WTC11 (cell line): Measurements from ENCODE around the gene EIF3B. TPM values are rescaled to one million over a fixed set of nuclear protein-coding genes. Genes with fewer than 3 reads are reported as not detected.

Source experiments
- ATAC-seq: fragments of 200-7000 bp; cut with Tn5 transposase; 2 replicates; pipeline ENCODE4 v1.10.0; 2021; ENCODE audit warnings: mild to moderate bottlenecking, moderate library complexity
- CTCF ChIA-PET: fragments of 300-600 bp; sonication (Branson Sonifier 250); formaldehyde crosslinking; loops from one replicate; lab custom pipeline; 2021; ENCODE audit warnings: antibody characterized with exemption; lab: Charles Lee
- POLR2A ChIA-PET: fragments of 350-600 bp; sonication (Branson Sonifier 250); formaldehyde crosslinking; loops from one replicate; lab custom pipeline; 2021; ENCODE audit warnings: antibody characterized with exemption; lab: Charles Lee
- DNase-seq: peaks from one replicate; pipeline ENCODE4 v3.0.0; 2021; ENCODE audit warnings: low spot score
- H3K27ac Mint-ChIP-seq: 2 replicates; pipeline ENCODE4 v1.8.0; 2021; ENCODE audit warnings: mixed read lengths
- H3K27me3 Mint-ChIP-seq: 2 replicates; pipeline ENCODE4 v1.8.0; 2021; ENCODE audit warnings: low read depth, mild to moderate bottlenecking, moderate library complexity, mixed read lengths
- H3K36me3 Mint-ChIP-seq: 2 replicates; pipeline ENCODE4 v1.8.0; 2021; ENCODE audit warnings: mixed read lengths
- H3K4me1 Mint-ChIP-seq: 2 replicates; pipeline ENCODE4 v1.8.0; 2022; ENCODE audit warnings: mixed read lengths
- H3K4me3 Mint-ChIP-seq: 2 replicates; pipeline ENCODE4 v1.8.0; 2021; ENCODE audit warnings: mild to moderate bottlenecking, moderate library complexity, mixed read lengths
- H3K9me3 Mint-ChIP-seq: 2 replicates; pipeline ENCODE4 v1.8.0; 2021; ENCODE audit warnings: mixed read lengths
- AFF4 ChIP-seq: sonication (generic); formaldehyde crosslinking; IDR thresholded peaks from 2 replicates; pipeline ENCODE4 v1.8.1; 2023; ENCODE audit warnings: mild to moderate bottlenecking, missing genetic modification reagents, borderline replicate concordance
- ATF2 ChIP-seq: sonication (generic); formaldehyde crosslinking; IDR thresholded peaks from 2 replicates; pipeline ENCODE4 v1.8.1; 2022; ENCODE audit warnings: low read depth, missing genetic modification reagents, borderline replicate concordance
- E2F4 ChIP-seq: sonication (generic); formaldehyde crosslinking; IDR thresholded peaks from 2 replicates; pipeline ENCODE4 v1.8.1; 2022; ENCODE audit warnings: low read depth, mild to moderate bottlenecking, moderate library complexity, missing genetic modification reagents, borderline replicate concordance
- E2F5 ChIP-seq: sonication (generic); formaldehyde crosslinking; IDR thresholded peaks from 2 replicates; pipeline ENCODE4 v1.8.1; 2022; ENCODE audit warnings: mild to moderate bottlenecking, moderate library complexity, missing genetic modification reagents
- ESRRA ChIP-seq: sonication (generic); formaldehyde crosslinking; IDR thresholded peaks from 2 replicates; pipeline ENCODE4 v1.8.1; 2022; ENCODE audit warnings: mild to moderate bottlenecking, missing genetic modification reagents, borderline replicate concordance
- HMGXB4 ChIP-seq: sonication (generic); formaldehyde crosslinking; IDR thresholded peaks from 2 replicates; pipeline ENCODE4 v1.8.1; 2023; ENCODE audit warnings: mild to moderate bottlenecking, moderate library complexity, missing genetic modification reagents
- NFE2L1 ChIP-seq: sonication (generic); formaldehyde crosslinking; IDR thresholded peaks from 2 replicates; pipeline ENCODE4 v1.8.1; 2023; ENCODE audit warnings: missing genetic modification reagents
- NFYB ChIP-seq: sonication (generic); formaldehyde crosslinking; conservative IDR thresholded peaks from 2 replicates; pipeline ENCODE4 v1.8.0; 2022; ENCODE audit warnings: low read depth, missing genetic modification reagents
- NR1H2 ChIP-seq: sonication (generic); formaldehyde crosslinking; IDR thresholded peaks from 2 replicates; pipeline ENCODE4 v1.9.0; 2021; ENCODE audit warnings: mild to moderate bottlenecking, moderate library complexity, missing genetic modification reagents
- PRRX2 ChIP-seq: fragments of 250-450 bp; sonication (Bioruptor Pico); IDR thresholded peaks from 2 replicates; pipeline ENCODE4 v1.8.0; 2021; ENCODE audit warnings: mild to moderate bottlenecking
- TEAD1 ChIP-seq: sonication (generic); formaldehyde crosslinking; IDR thresholded peaks from 2 replicates; pipeline ENCODE4 v1.8.0; 2022; ENCODE audit warnings: mild to moderate bottlenecking, missing genetic modification reagents
- TP53 ChIP-seq: sonication (generic); formaldehyde crosslinking; IDR thresholded peaks from 2 replicates; pipeline ENCODE4 v1.8.1; 2023; ENCODE audit warnings: mild to moderate bottlenecking, missing genetic modification reagents
- USF1 ChIP-seq: sonication (generic); formaldehyde crosslinking; IDR thresholded peaks from 2 replicates; pipeline ENCODE4 v1.8.0; 2022; ENCODE audit warnings: mild to moderate bottlenecking, missing genetic modification reagents
- ZMAT4 ChIP-seq: fragments of 250-450 bp; sonication (Bioruptor Pico); IDR thresholded peaks from 2 replicates; pipeline ENCODE4 v1.9.0; 2021; ENCODE audit warnings: mild to moderate bottlenecking
- ZNF317 ChIP-seq: sonication (generic); formaldehyde crosslinking; IDR thresholded peaks from 2 replicates; pipeline ENCODE4 v1.8.1; 2023; ENCODE audit warnings: low read depth, mild to moderate bottlenecking, moderate library complexity, missing genetic modification reagents, borderline replicate concordance
- total RNA-seq: library from RNA; stranded (reverse); gene quantifications from 3 replicates; pipeline ENCODE4 v1.2.3, GENCODE V29; 2021

The EIF3B gene
- total RNA-seq, 1 experiment from 2014 or later = 361 TPM

GRCh38 chr7:2373646-2374045, 19.0 kb downstream of the EIF3B start:
- Mint-ChIP-seq H3K27me3 (no peaks in the 10 kb centered on the region), H3K27ac (no peak overlapping the region), H3K4me1 (no peaks in the 10 kb centered on the region), H3K36me3 (peaks cover 87% of the 10 kb centered on the region), H3K9me3 (no peaks in the 10 kb centered on the region), H3K4me3 (no peak overlapping the region)
- CTCF ChIA-PET = interaction anchor here (1.7 kb wide), 1 partner anchor 58 kb away, joined by 5 read pairs; no protein-coding TSS in a partner anchor
- DNase-seq (no peak), ATAC-seq (no peak)
- POLR2A ChIA-PET = no interaction called here
- TF ChIP-seq AFF4 (CRISPR knock-in tag) (no peak), NR1H2 (CRISPR knock-in tag) (no peak)

GRCh38 chr7:2374401-2374800, 19.8 kb downstream of the EIF3B start:
- no peaks in the 10 kb centered on the region for H3K9me3 Mint-ChIP-seq
- no peak for ATAC-seq
- no peak for DNase-seq
- peaks cover 87% of the 10 kb centered on the region for H3K36me3 Mint-ChIP-seq
- H3K27me3 Mint-ChIP-seq = no peaks in the 10 kb centered on the region
- H3K27ac Mint-ChIP-seq = no peak overlapping the region
- ChIA-PET POLR2A (no interaction called here), CTCF (no interaction called here)
- no peak overlapping the region for H3K4me3 Mint-ChIP-seq
- H3K4me1 Mint-ChIP-seq = no peaks in the 10 kb centered on the region
- TF ChIP-seq NFYB (CRISPR knock-in tag) = no peak
- no peak for TF ChIP-seq PRRX2 (CRISPR knock-in tag)
- TF ChIP-seq USF1 (CRISPR knock-in tag) = no peak
- TF ChIP-seq ESRRA = no peak
- TF ChIP-seq ZMAT4 (CRISPR knock-in tag) = no peak
- TF ChIP-seq NFE2L1 (CRISPR knock-in tag) = no peak
- no peak for TF ChIP-seq HMGXB4 (CRISPR knock-in tag)
- no peak for TF ChIP-seq TP53 (CRISPR knock-in tag)

GRCh38 chr7:2374830-2375728, 20.5 kb downstream of the EIF3B start:
- Mint-ChIP-seq H3K27me3 (no peaks in the 10 kb centered on the region), H3K4me3 (no peak overlapping the region), H3K36me3 (peaks cover 85% of the 10 kb centered on the region), H3K27ac (peak overlapping the region; percentile 75), H3K4me1 (no peaks in the 10 kb centered on the region), H3K9me3 (no peaks in the 10 kb centered on the region)
- DNase-seq (no peak), ATAC-seq (no peak)
- ChIA-PET CTCF (no interaction called here), POLR2A (no interaction called here)
- TF ChIP-seq ZMAT4 (CRISPR knock-in tag) = no peak
- TF ChIP-seq TEAD1 (CRISPR knock-in tag) = no peak
- TF ChIP-seq ATF2 (CRISPR knock-in tag) = no peak
- no peak for TF ChIP-seq ZNF317 (CRISPR knock-in tag)
- no peak for TF ChIP-seq E2F5 (CRISPR knock-in tag)
- TF ChIP-seq E2F4 = no peak
